PC-3 (cell line): ENCODE measurements around the gene SRGAP2B.
"Not testable (repeated sequence)": the region's sequence is repeated elsewhere in the genome, so short reads cannot be mapped to it uniquely, and the experiment has no call there.

ENCODE experiments used
- EZH2 ChIP-seq: fragments of 300-600 bp; sonication (generic); IDR thresholded peaks from one replicate; pipeline ENCODE4 v1.6.1; 2017; ENCODE audit warnings: antibody characterized with exemption, mild to moderate bottlenecking, low read length; ENCODE audit not compliant: unreplicated experiment
- TF ChIP-seq, protein P1 (sequence below): fragments of 300-600 bp; sonication (generic); conservative IDR thresholded peaks from 2 replicates; pipeline ENCODE4 v1.5.1; 2017; ENCODE audit warnings: antibody characterized with exemption, low read depth, mild to moderate bottlenecking, low read length

DNA sequence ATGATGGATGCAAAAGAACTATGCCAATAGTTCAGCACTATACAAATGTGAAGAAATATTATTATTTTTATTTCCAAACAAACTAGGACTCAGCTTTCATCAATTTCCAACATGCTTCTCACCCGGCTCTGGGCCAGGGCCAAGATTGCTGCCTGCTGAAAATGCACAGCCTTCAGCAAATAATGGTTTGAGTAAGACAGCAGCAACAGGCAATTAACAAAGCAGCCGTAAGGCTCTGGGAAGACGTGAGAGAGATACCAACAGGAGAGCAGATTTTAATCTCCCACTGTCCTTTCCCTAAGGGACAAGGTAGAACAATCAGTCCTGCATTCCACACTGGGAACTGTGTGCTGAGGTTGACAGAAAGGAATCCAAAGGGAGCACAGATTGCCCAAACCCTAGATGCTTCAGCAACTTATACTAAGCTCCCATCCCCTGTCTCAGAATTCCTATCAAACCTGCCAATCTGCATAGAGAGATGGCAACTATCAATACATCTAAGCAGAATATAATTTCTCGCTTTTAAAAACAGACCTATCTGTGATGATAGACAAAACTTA lies 134.1 kb downstream of the SRGAP2B start:
- TF ChIP-seq, protein P1, sequence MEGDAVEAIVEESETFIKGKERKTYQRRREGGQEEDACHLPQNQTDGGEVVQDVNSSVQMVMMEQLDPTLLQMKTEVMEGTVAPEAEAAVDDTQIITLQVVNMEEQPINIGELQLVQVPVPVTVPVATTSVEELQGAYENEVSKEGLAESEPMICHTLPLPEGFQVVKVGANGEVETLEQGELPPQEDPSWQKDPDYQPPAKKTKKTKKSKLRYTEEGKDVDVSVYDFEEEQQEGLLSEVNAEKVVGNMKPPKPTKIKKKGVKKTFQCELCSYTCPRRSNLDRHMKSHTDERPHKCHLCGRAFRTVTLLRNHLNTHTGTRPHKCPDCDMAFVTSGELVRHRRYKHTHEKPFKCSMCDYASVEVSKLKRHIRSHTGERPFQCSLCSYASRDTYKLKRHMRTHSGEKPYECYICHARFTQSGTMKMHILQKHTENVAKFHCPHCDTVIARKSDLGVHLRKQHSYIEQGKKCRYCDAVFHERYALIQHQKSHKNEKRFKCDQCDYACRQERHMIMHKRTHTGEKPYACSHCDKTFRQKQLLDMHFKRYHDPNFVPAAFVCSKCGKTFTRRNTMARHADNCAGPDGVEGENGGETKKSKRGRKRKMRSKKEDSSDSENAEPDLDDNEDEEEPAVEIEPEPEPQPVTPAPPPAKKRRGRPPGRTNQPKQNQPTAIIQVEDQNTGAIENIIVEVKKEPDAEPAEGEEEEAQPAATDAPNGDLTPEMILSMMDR = not testable (repeated sequence)
- TF ChIP-seq EZH2 = not testable (repeated sequence)
